Mesothelial cell of epicardium (in vitro differentiated cells): ENCODE measurements around the gene BIRC7. TPM values are rescaled to one million over a fixed set of nuclear protein-coding genes. Genes with fewer than 3 reads are reported as not detected.

Experiments
- DNase-seq, 2 experiments: peaks; one replicate each; pipeline ENCODE4 v3.0.0; 2021; ENCODE audit warnings: low spot score in 2 of 2; ENCODE audit not compliant: unreplicated experiment in 2 of 2
- H3K27ac Mint-ChIP-seq: 2 replicates; pipeline ENCODE4 v1.8.0; 2021; ENCODE audit warnings: mixed read lengths
- H3K27me3 Mint-ChIP-seq: 2 replicates; pipeline ENCODE4 v1.8.0; 2021; ENCODE audit warnings: low read depth, mixed read lengths
- H3K36me3 Mint-ChIP-seq: 2 replicates; pipeline ENCODE4 v1.8.0; 2021; ENCODE audit warnings: mixed read lengths
- H3K4me1 Mint-ChIP-seq: 2 replicates; pipeline ENCODE4 v1.8.0; 2021; ENCODE audit warnings: mixed read lengths
- H3K4me3 Mint-ChIP-seq: 2 replicates; pipeline ENCODE4 v1.8.0; 2021; ENCODE audit warnings: mild to moderate bottlenecking, moderate library complexity, mixed read lengths
- H3K9me3 Mint-ChIP-seq: 2 replicates; pipeline ENCODE4 v1.8.0; 2021; ENCODE audit warnings: mixed read lengths
- CTCF ChIP-seq: fragments of 200-600 bp; sonication (generic); IDR thresholded peaks from one replicate; pipeline ENCODE4 v1.5.0; 2021; ENCODE audit warnings: antibody characterized with exemption; ENCODE audit not compliant: unreplicated experiment
- total RNA-seq: library from RNA; stranded (reverse); gene quantifications from 3 replicates; pipeline ENCODE4 v1.2.1, GENCODE V29; 2021

The BIRC7 gene
- total RNA-seq, 1 donor from 2014 or later, result 0.36 TPM

- Mint-ChIP-seq H3K9me3 (no peaks in the 10 kb centered on the region), H3K27me3 (no peaks in the 10 kb centered on the region), H3K27ac (no peak overlapping the region), H3K36me3 (peaks cover 2% of the 10 kb centered on the region), H3K4me1 (no peaks in the 10 kb centered on the region), H3K4me3 (no peak overlapping the region)
- DNase-seq, result no peak
- TF ChIP-seq CTCF, result no peak
Measured at GRCh38 chr20:63283397-63284082, 47.8 kb downstream of the BIRC7 start.

GRCh38 chr20:63284083-63284440 is 48.4 kb downstream of the BIRC7 start:
- Mint-ChIP-seq H3K9me3 (no peaks in the 10 kb centered on the region), H3K27me3 (no peaks in the 10 kb centered on the region), H3K27ac (no peak overlapping the region), H3K36me3 (peaks cover 4% of the 10 kb centered on the region), H3K4me1 (no peaks in the 10 kb centered on the region), H3K4me3 (no peak overlapping the region)
- DNase-seq, result no peak
- no peak for TF ChIP-seq CTCF

GRCh38 chr20:63284544-63284949 is 48.8 kb downstream of the BIRC7 start:
- TF ChIP-seq CTCF, result no peak
- no peaks in the 10 kb centered on the region for H3K9me3 Mint-ChIP-seq
- no peak overlapping the region for H3K27ac Mint-ChIP-seq
- no peak overlapping the region for H3K4me3 Mint-ChIP-seq
- H3K27me3 Mint-ChIP-seq, result no peaks in the 10 kb centered on the region
- no peaks in the 10 kb centered on the region for H3K4me1 Mint-ChIP-seq
- peaks cover 4% of the 10 kb centered on the region for H3K36me3 Mint-ChIP-seq
- DNase-seq, result no peak

GRCh38 chr20:63284981-63285524 is 49.3 kb downstream of the BIRC7 start:
- DNase-seq, result no peak
- H3K4me3 Mint-ChIP-seq, result no peak overlapping the region
- no peak overlapping the region for H3K27ac Mint-ChIP-seq
- H3K4me1 Mint-ChIP-seq, result no peaks in the 10 kb centered on the region
- no peaks in the 10 kb centered on the region for H3K9me3 Mint-ChIP-seq
- H3K36me3 Mint-ChIP-seq, result peaks cover 4% of the 10 kb centered on the region
- H3K27me3 Mint-ChIP-seq, result no peaks in the 10 kb centered on the region
- no peak for TF ChIP-seq CTCF

- Mint-ChIP-seq H3K36me3 (peaks cover 4% of the 10 kb centered on the region), H3K4me1 (no peaks in the 10 kb centered on the region), H3K27ac (no peak overlapping the region), H3K27me3 (no peaks in the 10 kb centered on the region), H3K4me3 (no peak overlapping the region), H3K9me3 (no peaks in the 10 kb centered on the region)
- no peak for TF ChIP-seq CTCF
- no peak for DNase-seq
Measured at GRCh38 chr20:63285636-63286615, 50.2 kb downstream of the BIRC7 start.
